Transverse colon (tissue), 4 donors: Measurements from ENCODE around the gene CIZ1. TPM values are rescaled to one million over a fixed set of nuclear protein-coding genes. Genes with fewer than 3 reads are reported as not detected.

Experiments used
- DNase-seq: peaks from one replicate; pipeline ENCODE4 v3.0.0-alpha.2; 2019
- H3K27ac ChIP-seq, 4 donors: fragments of 200-600 bp; sonication (generic); 2 replicates each; pipeline ENCODE4 v1.5.1; 2016 to 2018; ENCODE audit warnings: inconsistent platforms in 4 of 4
- H3K27me3 ChIP-seq: fragments of 200-600 bp; sonication (generic); 2 replicates; pipeline ENCODE4 v1.5.1; 2017; ENCODE audit warnings: inconsistent platforms
- H3K36me3 ChIP-seq, 4 donors: fragments of 200-600 bp; sonication (generic); 2 replicates each; pipeline ENCODE4 v1.5.1; 2017 to 2019; ENCODE audit warnings: inconsistent platforms in 4 of 4
- H3K4me1 ChIP-seq, 4 donors: fragments of 200-600 bp; sonication (generic); 2 replicates each; pipeline ENCODE4 v1.5.1; 2017 to 2020; ENCODE audit warnings: inconsistent platforms in 4 of 4
- H3K4me3 ChIP-seq, 4 donors: fragments of 200-600 bp; sonication (generic); 1 replicate in 1 of 4; 2 replicates in 3 of 4; pipeline versions ENCODE4 v1.5.1 to v1.6.1; 2017 to 2019; ENCODE audit warnings: inconsistent platforms in 4 of 4
- H3K9me3 ChIP-seq, 2 donors: fragments of 200-600 bp; sonication (generic); 2 replicates each; pipeline ENCODE4 v1.5.1; 2017 to 2019; ENCODE audit warnings: inconsistent platforms in 2 of 2
- CTCF ChIP-seq, 5 experiments: fragments of 200-600 bp in 3 of 5; fragments of 450-650 bp in 2 of 5; sonication (generic) in 3 of 5; IDR thresholded peaks; 1 replicate in 2 of 5; 2 replicates in 3 of 5; pipeline ENCODE4 v1.5.1; 2016 to 2017; ENCODE audit warnings: antibody characterized with exemption in 5 of 5, inconsistent platforms in 3 of 5, mild to moderate bottlenecking in 2 of 5, moderate library complexity in 1 of 5
- EP300 ChIP-seq: sonication (generic); formaldehyde crosslinking; IDR thresholded peaks from one replicate; pipeline ENCODE4 v1.6.1; 2017; ENCODE audit warnings: antibody characterized with exemption, low read depth
- POLR2A ChIP-seq: fragments of 450-650 bp; IDR thresholded peaks from one replicate; pipeline ENCODE4 v1.6.1; 2016; ENCODE audit warnings: antibody characterized with exemption, mild to moderate bottlenecking, moderate library complexity
- POLR2AphosphoS5 ChIP-seq, 3 donors: sonication (generic); formaldehyde crosslinking; IDR thresholded peaks; one replicate each; pipeline ENCODE4 v1.6.1; 2016; ENCODE audit warnings: antibody characterized with exemption in 3 of 3
- WGBS, 2 donors: methylation state at CpG; one replicate each; pipeline ENCODE4 v1.1.5; 2018; ENCODE audit warnings: low coverage in 1 of 2; 5-methylcytosine and 5-hydroxymethylcytosine counted together
- in situ Hi-C, 4 donors: fragments of 200-750 bp; cut with MboI; loops; one replicate each; pipeline versions ENCODE4 v1.15.0 to v1.15.1; 2017; ENCODE audit warnings: low sequenced_read_pairs in 3 of 4, low pct_ligation_motif_present in 1 of 4, low pct_unique_long_range_greater_than_20kb in 1 of 4
- intact Hi-C: fragments of 100-400 bp; cut with DNase I; formaldehyde crosslinking; loops from one replicate; pipeline ENCODE4 v1.15.1; 2023; ENCODE audit warnings: low total_unique reads
- total RNA-seq, 4 donors: library from RNA; depleted of rRNA; stranded (reverse); fragments of >200 nt; gene quantifications; one replicate each; pipeline ENCODE4 v1.1.0, GENCODE V29; 2016

Gene CIZ1
- total RNA-seq, 4 donors from 2014 or later = 59.9 to 211 (median 73.0) TPM

- intact Hi-C loops = no loop called here
- in situ Hi-C loops = loop anchor here in 1 of 4 donors (25.0 kb wide), 1 partner anchor 159 kb away; no protein-coding TSS in a partner anchor
- H3K27ac ChIP-seq = no peak overlapping the region
- H3K36me3 ChIP-seq = peaks cover 0 to 21% (median 10%) of the 10 kb centered on the region in 4 donors
- DNase-seq = no peak
- 92% methylated on average over 5 of the region's 5 CpGs; no CpG with 5 or more reads in 1 of the 2 donors for WGBS, 2 donors
- peaks cover 7 to 35% (median 30%) of the 10 kb centered on the region in 4 donors for H3K4me1 ChIP-seq
- no peak overlapping the region for H3K4me3 ChIP-seq
- H3K9me3 ChIP-seq = no peaks in the 10 kb centered on the region
- TF ChIP-seq EP300 = no peak
- no peak for TF ChIP-seq POLR2AphosphoS5 (IDR thresholded peaks at IDR 0.05)
- TF ChIP-seq POLR2A = no peak
- TF ChIP-seq CTCF (IDR thresholded peaks at IDR 0.05) = no peak
- no peaks in the 10 kb centered on the region for H3K27me3 ChIP-seq
These were observed 69.9 kb downstream of the CIZ1 start for GRCh38 chr9:128121466-128121810.

GRCh38 chr9:128120741-128121465, 70.5 kb downstream of the CIZ1 start:
- intact Hi-C loops (no loop called here), in situ Hi-C loops (loop anchor here in 1 of 4 donors (25.0 kb wide), 1 partner anchor 159 kb away; no protein-coding TSS in a partner anchor)
- 89% methylated on average over 29 of the region's 29 CpGs; no CpG with 5 or more reads in 1 of the 2 donors for WGBS, 2 donors
- peak; percentile 6 for DNase-seq
- Histone ChIP-seq H3K27me3 (no peaks in the 10 kb centered on the region), H3K36me3 (peaks cover 0 to 21% (median 10%) of the 10 kb centered on the region in 4 donors), H3K27ac (no peak overlapping the region), H3K4me1 (peaks cover 3 to 35% (median 30%) of the 10 kb centered on the region in 4 donors), H3K9me3 (no peaks in the 10 kb centered on the region), H3K4me3 (no peak overlapping the region)
- TF ChIP-seq POLR2A (no peak), CTCF (IDR thresholded peaks at IDR 0.05) (no peak), EP300 (no peak), POLR2AphosphoS5 (IDR thresholded peaks at IDR 0.05) (no peak)

GRCh38 chr9:128120061-128120740, 71.2 kb downstream of the CIZ1 start:
- DNase-seq = peak; percentile 8
- peaks cover 3 to 34% (median 28%) of the 10 kb centered on the region in 4 donors for H3K4me1 ChIP-seq
- 75% methylated on average over 11 of the region's 20 CpGs; no CpG with 5 or more reads in 1 of the 2 donors for WGBS, 2 donors

More at GRCh38 chr9:128120061-128120740, 71.2 kb downstream of the CIZ1 start:
- in situ Hi-C loops (loop anchor here in 1 of 4 donors (25.0 kb wide), 1 partner anchor 158 kb away; no protein-coding TSS in a partner anchor), intact Hi-C loops (no loop called here)
- TF ChIP-seq EP300 (no peak), POLR2AphosphoS5 (IDR thresholded peaks at IDR 0.05) (no peak), CTCF (IDR thresholded peaks at IDR 0.05) (no peak), POLR2A (no peak)
- Histone ChIP-seq H3K9me3 (no peaks in the 10 kb centered on the region), H3K27ac (no peak overlapping the region), H3K4me3 (no peak overlapping the region), H3K27me3 (no peaks in the 10 kb centered on the region), H3K36me3 (peaks cover 0 to 21% (median 10%) of the 10 kb centered on the region in 4 donors)
